ENCODE results near the gene GSN. TPM values are rescaled to one million over a fixed set of nuclear protein-coding genes. Genes with fewer than 3 reads are reported as not detected.

GSN gene
- total and polyA plus RNA-seq, 10 of the 15 experiments (the other 5 are each of a cell fraction or from before 2014, with no cell fraction given) = 0.66 to 9.2 (median 6.2) TPM

Other genes starting within 250 kb of the GSN start
- 1.2 and 2.4 TPM in 2 replicates for gene C5, start 217.9 kb upstream of the GSN start, total RNA-seq (2014; rRNA removed)
- 1.8 and 2.1 TPM in 2 replicates for gene C5, start 217.9 kb upstream of the GSN start, total RNA-seq (2014; rRNA removed; fragmentation: Illumina TruSeq; extraction: Trizol)
- gene C5, start 217.9 kb upstream of the GSN start, total RNA-seq (2021) = 1.4 and 1.5 TPM in 2 replicates
- 1.1 and 2.2 TPM in 2 replicates for gene C5, start 217.9 kb upstream of the GSN start, polyA plus RNA-seq (2011; rRNA removed)
- gene C5, start 217.9 kb upstream of the GSN start, polyA plus RNA-seq (2014; fragmentation: Illumina TruSeq; extraction: Trizol) = 1.2 and 2.4 TPM in 2 replicates
- gene C5, start 217.9 kb upstream of the GSN start, polyA plus RNA-seq (2014; fragmentation: Nextera tagmentation; extraction: Ambion mirVana) = under 1 TPM; 0.39 to 0.60 TPM
- 2.0 and 2.2 TPM in 2 replicates for gene C5, start 217.9 kb upstream of the GSN start, polyA plus RNA-seq (2014; rRNA removed)
- 1 to 10 TPM; 1.1 to 1.5 TPM for gene C5, start 217.9 kb upstream of the GSN start, polyA plus RNA-seq (2016; fragmentation: Nextera tagmentation; extraction: Ambion mirVana)
- gene CNTRL, start 193.2 kb upstream of the GSN start, total RNA-seq (2014; rRNA removed) = 34.3 and 37.5 TPM in 2 replicates
- gene CNTRL, start 193.2 kb upstream of the GSN start, total RNA-seq (2014; rRNA removed; fragmentation: Illumina TruSeq; extraction: Trizol) = 65.4 and 66.3 TPM in 2 replicates
- 48.2 and 50.8 TPM in 2 replicates for gene CNTRL, start 193.2 kb upstream of the GSN start, total RNA-seq (2021)
- gene CNTRL, start 193.2 kb upstream of the GSN start, polyA plus RNA-seq (2011; rRNA removed) = 59.0 and 81.7 TPM in 2 replicates
- 53.9 and 66.5 TPM in 2 replicates for gene CNTRL, start 193.2 kb upstream of the GSN start, polyA plus RNA-seq (2014; fragmentation: Illumina TruSeq; extraction: Trizol)
- gene CNTRL, start 193.2 kb upstream of the GSN start, polyA plus RNA-seq (2014; fragmentation: Nextera tagmentation; extraction: Ambion mirVana) = 10 to 100 TPM; 20.0 to 22.0 TPM
- 27.2 and 32.1 TPM in 2 replicates for gene CNTRL, start 193.2 kb upstream of the GSN start, polyA plus RNA-seq (2014; rRNA removed)
- 10 to 100 TPM; 37.3 to 40.2 TPM for gene CNTRL, start 193.2 kb upstream of the GSN start, polyA plus RNA-seq (2016; fragmentation: Nextera tagmentation; extraction: Ambion mirVana)
- gene RAB14, start 66.3 kb upstream of the GSN start, total RNA-seq (2014; rRNA removed) = 16.9 and 21.0 TPM in 2 replicates
- gene RAB14, start 66.3 kb upstream of the GSN start, total RNA-seq (2014; rRNA removed; fragmentation: Illumina TruSeq; extraction: Trizol) = 24.9 and 25.7 TPM in 2 replicates
- gene RAB14, start 66.3 kb upstream of the GSN start, total RNA-seq (2021) = 46.7 and 51.1 TPM in 2 replicates
- gene RAB14, start 66.3 kb upstream of the GSN start, polyA plus RNA-seq (2011; rRNA removed) = 23.7 and 32.9 TPM in 2 replicates
- 40.8 and 48.7 TPM in 2 replicates for gene RAB14, start 66.3 kb upstream of the GSN start, polyA plus RNA-seq (2014; fragmentation: Illumina TruSeq; extraction: Trizol)
- gene RAB14, start 66.3 kb upstream of the GSN start, polyA plus RNA-seq (2014; fragmentation: Nextera tagmentation; extraction: Ambion mirVana) = 10 to 100 TPM; 21.3 to 26.0 TPM
- 15.2 and 16.7 TPM in 2 replicates for gene RAB14, start 66.3 kb upstream of the GSN start, polyA plus RNA-seq (2014; rRNA removed)
- gene RAB14, start 66.3 kb upstream of the GSN start, polyA plus RNA-seq (2016; fragmentation: Nextera tagmentation; extraction: Ambion mirVana) = 10 to 100 TPM; 57.4 to 59.9 TPM
- 36.0 and 43.0 TPM in 2 replicates for gene STOM, start 102.1 kb downstream of the GSN start, total RNA-seq (2014; rRNA removed)
- gene STOM, start 102.1 kb downstream of the GSN start, total RNA-seq (2014; rRNA removed; fragmentation: Illumina TruSeq; extraction: Trizol) = 45.0 and 45.4 TPM in 2 replicates
- 47.4 and 49.8 TPM in 2 replicates for gene STOM, start 102.1 kb downstream of the GSN start, total RNA-seq (2021)
- 6.7 and 7.6 TPM in 2 replicates for gene STOM, start 102.1 kb downstream of the GSN start, polyA plus RNA-seq (2011; rRNA removed)
- 41.2 and 50.9 TPM in 2 replicates for gene STOM, start 102.1 kb downstream of the GSN start, polyA plus RNA-seq (2014; fragmentation: Illumina TruSeq; extraction: Trizol)
- gene STOM, start 102.1 kb downstream of the GSN start, polyA plus RNA-seq (2014; fragmentation: Nextera tagmentation; extraction: Ambion mirVana) = 10 to 100 TPM; 20.6 to 34.5 TPM
- gene STOM, start 102.1 kb downstream of the GSN start, polyA plus RNA-seq (2014; rRNA removed) = 33.2 and 38.3 TPM in 2 replicates
- gene STOM, start 102.1 kb downstream of the GSN start, polyA plus RNA-seq (2016; fragmentation: Nextera tagmentation; extraction: Ambion mirVana) = 10 to 100 TPM; 42.6 to 44.0 TPM
- gene GGTA1, start 231.7 kb downstream of the GSN start, total RNA-seq (2014; rRNA removed) = 0.23 and 0.44 TPM in 2 replicates
- gene GGTA1, start 231.7 kb downstream of the GSN start, total RNA-seq (2014; rRNA removed; fragmentation: Illumina TruSeq; extraction: Trizol) = 0.13 and 0.32 TPM in 2 replicates
- gene GGTA1, start 231.7 kb downstream of the GSN start, total RNA-seq (2021) = 0.13 TPM in 2 replicates
- not detected in 2 replicates for gene GGTA1, start 231.7 kb downstream of the GSN start, polyA plus RNA-seq (2011; rRNA removed)
- 0.17 and 0.31 TPM in 2 replicates for gene GGTA1, start 231.7 kb downstream of the GSN start, polyA plus RNA-seq (2014; fragmentation: Illumina TruSeq; extraction: Trizol)
- gene GGTA1, start 231.7 kb downstream of the GSN start, polyA plus RNA-seq (2014; fragmentation: Nextera tagmentation; extraction: Ambion mirVana) = under 1 TPM; 0.09 to 0.21 TPM
- gene GGTA1, start 231.7 kb downstream of the GSN start, polyA plus RNA-seq (2014; rRNA removed) = 0.14 and 0.65 TPM in 2 replicates
- gene GGTA1, start 231.7 kb downstream of the GSN start, polyA plus RNA-seq (2016; fragmentation: Nextera tagmentation; extraction: Ambion mirVana) = under 1 TPM in 1 of 2 experiments, not detected in 1; 0.14 TPM